ENCODE results near the gene TRABD2B.

TRABD2B gene

DNA sequence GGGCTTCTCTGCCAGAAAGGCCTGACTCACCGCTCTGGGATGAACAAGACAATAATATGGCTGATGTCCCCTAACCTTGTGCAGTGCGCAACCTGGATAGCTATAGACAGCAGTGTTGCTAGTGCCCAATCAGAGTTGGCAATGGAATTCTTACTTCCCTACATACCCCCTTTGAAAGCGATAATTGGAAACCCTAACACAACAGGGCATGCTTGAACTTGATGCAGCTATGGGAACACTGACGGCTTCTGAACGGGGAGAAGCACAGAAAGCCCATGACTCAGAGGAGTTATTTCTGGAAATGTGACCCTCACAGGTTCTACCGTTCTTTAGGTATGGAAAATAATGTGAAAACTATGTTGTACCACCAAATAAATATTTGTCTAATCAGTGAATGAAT lies 200.6 kb downstream of the TRABD2B start:
- no peak for DNase-seq (ENCODE audit: low read depth in 2 of 2)

DNA sequence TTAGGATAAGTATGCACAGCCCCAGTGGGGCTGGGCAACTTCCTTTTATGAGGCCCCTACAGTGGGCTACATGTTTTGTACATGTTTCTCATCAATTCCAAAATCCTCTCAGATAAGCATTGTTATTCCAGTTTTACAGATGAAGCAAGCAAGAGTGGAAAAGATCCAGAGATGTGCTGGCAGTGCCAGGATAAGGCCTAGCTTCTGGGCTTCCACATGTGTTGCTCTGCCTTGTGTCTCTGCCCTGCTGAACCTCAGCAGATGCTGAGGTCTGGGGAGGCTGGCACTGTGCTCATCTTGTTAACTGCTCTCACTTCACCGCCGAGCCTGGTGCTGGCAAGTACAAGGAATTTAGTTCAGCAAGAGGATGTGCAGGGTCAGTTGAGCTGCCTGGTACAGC lies 202.1 kb downstream of the TRABD2B start:
- no peak for DNase-seq (ENCODE audit: low read depth in 2 of 2)

- no peak for DNase-seq (ENCODE audit: low read depth in 2 of 2)
Measured at GRCh38 chr1:47794530-47794929, 202.7 kb downstream of the TRABD2B start.

DNA sequence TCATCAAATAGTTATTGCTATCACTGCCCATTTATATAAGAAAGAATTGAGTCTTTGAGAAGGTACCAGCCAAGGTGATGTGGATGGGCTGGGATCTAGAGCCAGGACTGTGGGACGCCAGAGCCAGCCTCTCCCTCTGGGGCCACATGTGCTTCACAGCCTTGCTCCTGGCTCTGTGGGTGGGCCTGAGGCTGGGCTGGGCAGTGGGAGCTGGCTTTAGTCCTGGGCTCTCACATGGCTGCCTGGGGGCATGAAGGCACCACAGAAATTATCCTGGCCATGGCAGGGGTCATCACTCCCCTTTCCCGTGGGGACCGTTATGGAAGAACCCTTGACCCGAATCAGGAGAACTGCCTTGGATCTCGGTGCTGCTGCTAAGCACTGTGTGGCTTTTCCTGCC lies 203.1 kb downstream of the TRABD2B start:
- no peak for DNase-seq (ENCODE audit: low read depth in 2 of 2)

GRCh38 chr1:47793563-47793962 lies 203.6 kb downstream of the TRABD2B start:
- DNase-seq (ENCODE audit: low read depth in 2 of 2) = no peak

DNA sequence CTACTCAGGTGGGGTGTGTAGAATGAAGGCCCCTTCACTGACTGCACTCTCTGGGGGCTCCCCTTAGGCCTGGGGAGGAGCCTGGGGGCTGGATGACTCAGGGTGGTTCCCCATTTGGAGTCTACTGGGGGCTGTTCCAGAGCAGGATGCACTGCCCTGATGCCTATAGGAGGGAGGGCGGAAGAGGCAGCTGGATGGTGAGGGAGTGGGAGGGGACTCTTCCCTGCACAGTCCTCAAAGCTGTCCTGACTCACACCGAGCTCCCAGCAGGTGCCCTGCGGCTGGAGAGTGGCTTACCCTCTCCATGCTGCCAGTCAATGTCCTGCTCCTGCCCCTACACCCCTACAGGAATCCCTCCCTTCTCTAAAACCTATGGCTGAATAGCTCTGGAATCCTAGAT lies 204.4 kb downstream of the TRABD2B start:
- no peak for DNase-seq (ENCODE audit: low read depth in 2 of 2)

- no peak for DNase-seq (ENCODE audit: low read depth in 2 of 2)
Measured at GRCh38 chr1:47791879-47792608, 205.1 kb downstream of the TRABD2B start.

- DNase-seq (ENCODE audit: low read depth in 2 of 2) = no peak
Measured at GRCh38 chr1:47788761-47789160, 208.4 kb downstream of the TRABD2B start.

GRCh38 chr1:47787560-47787959 lies 209.6 kb downstream of the TRABD2B start:
- no peak for DNase-seq (ENCODE audit: low read depth in 2 of 2)

DNA sequence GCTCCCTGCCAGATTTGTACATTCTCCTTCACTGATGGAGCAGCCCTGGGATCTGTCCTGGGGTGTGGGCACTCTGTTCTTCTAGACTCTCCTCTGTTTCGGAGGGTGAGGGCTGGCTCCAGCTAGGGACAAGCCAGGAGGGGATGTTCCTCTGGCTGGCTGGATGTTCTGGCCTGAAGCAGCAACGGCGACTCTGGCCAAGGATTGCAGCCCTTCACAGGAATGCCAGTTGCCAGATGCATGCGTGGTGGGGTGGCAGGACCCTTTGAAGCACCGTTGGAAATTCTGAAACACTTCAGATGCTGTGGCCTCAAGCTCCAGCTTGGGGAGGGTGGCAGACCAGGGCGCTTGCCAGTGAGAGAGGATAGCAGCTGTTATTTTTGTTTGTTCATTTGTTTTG lies 210.9 kb downstream of the TRABD2B start:
- no peak for DNase-seq (ENCODE audit: low read depth in 2 of 2)

GRCh38 chr1:47785561-47786271 lies 211.5 kb downstream of the TRABD2B start:
- no peak for DNase-seq (ENCODE audit: low read depth in 2 of 2)

DNA sequence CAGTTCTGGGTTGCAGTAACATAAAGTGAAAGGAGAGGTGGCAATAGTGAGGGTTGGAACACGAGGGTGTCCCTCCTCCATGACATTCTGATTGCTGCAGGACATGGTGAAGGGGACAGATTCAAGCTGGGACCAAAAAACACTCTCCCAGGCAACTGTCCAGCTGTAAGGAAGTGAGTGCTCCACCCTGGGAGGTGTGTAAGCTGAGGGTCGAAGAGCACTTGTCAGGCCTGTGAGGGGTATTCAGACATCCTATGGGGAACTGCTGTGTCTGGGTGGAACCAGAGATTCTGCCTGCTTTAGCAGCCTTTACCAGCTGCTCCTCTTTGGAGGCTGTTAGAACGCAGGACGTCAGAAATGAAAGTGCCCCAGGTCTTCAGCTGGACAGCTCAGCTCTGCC lies 212.1 kb downstream of the TRABD2B start:
- DNase-seq (ENCODE audit: low read depth in 2 of 2) = no peak

- no peak for DNase-seq (ENCODE audit: low read depth in 2 of 2)
Measured at GRCh38 chr1:47784497-47784822, 212.7 kb downstream of the TRABD2B start.

- no peak for DNase-seq (ENCODE audit: low read depth in 2 of 2)
Measured at GRCh38 chr1:47783638-47784496, 213.3 kb downstream of the TRABD2B start.

- DNase-seq (ENCODE audit: low read depth in 2 of 2) = no peak
Measured at GRCh38 chr1:47782414-47783166, 214.6 kb downstream of the TRABD2B start.

DNA sequence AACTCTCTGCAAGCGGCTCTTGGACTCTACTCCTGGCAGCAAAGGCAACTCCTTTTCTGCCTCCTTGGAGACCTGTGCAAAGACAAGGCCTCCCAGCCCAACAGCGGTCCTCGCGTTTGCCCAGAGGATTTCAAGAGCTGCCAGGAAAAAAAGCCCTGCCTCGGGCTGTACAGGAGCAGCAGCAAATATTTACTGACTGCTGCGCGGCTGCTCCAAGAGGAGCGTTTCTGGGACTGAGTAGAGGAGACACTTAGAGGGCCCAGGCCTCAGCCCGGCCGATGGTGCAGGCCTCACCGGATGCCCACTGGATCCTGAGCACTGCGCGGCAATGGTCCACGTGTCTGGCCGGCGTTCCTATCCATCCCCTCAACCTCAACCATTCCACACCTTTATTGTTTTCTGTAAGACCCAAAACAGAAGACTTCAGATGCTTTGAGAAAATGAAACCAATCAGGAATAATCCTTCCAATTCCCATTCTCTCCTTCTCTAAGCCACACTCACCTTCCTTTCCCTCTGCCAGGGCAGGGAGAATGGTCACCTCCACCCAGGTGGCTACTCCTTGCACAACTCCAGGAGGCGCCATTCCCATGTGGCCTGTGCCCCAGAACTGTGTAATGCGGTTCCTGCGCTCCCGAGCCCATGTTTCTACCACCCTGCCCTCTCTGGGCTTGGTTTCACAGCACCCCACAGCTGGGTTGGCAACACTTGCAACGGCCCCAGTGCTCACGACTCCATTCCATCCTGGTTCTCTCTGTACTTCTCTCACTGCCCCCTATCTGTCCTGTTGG lies 215.8 kb downstream of the TRABD2B start:
- no peak for DNase-seq (ENCODE audit: low read depth in 2 of 2)

DNA sequence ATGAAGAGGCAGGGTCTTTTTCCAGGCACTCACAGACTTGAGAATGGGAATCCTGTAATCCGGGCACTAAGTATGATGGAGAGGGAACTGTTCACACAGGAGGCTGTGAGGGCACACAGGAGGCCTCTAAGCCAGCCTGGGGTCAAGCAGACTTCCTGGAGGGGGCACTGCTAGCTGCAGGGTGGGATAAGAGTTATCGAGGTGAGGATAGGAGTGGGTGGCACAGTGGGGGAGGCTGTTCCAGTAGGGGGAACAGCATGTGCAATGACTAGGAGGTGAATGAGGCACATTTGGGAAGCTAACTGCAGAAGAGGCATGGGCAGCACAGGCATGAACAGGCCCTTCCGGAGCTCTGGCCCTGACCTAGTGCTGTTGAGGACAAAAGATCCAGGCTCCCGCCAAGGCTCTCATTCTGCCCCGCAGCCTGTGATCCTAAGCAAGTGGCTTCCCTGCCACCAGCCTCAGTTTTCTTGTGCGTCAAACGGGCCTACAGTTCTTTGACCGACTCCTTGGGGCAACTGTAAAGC lies 216.7 kb downstream of the TRABD2B start:
- no peak for DNase-seq (ENCODE audit: low read depth in 2 of 2)

DNA sequence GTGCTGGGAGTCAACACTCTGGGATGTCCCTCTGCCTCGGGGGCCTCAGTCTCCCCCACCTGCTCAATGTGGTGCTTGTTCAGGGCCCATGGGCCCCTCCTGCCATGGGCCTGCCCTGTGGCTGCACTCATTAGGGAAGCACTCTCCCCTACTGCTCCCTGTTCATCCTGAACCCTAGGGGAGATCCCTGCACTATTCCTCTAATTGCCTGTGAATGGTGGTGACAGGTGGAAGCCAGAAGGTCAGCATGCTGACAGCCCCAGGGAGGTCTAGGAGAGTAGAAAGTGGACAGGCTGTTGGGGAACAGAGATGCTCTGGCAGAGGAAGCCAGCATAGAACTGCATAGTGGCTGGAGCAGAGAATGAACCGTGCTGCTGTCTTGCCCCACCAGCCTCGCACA lies 217.6 kb downstream of the TRABD2B start:
- no peak for DNase-seq (ENCODE audit: low read depth in 2 of 2)

GRCh38 chr1:47778280-47778679 lies 218.9 kb downstream of the TRABD2B start:
- no peak for DNase-seq (ENCODE audit: low read depth in 2 of 2)

DNA sequence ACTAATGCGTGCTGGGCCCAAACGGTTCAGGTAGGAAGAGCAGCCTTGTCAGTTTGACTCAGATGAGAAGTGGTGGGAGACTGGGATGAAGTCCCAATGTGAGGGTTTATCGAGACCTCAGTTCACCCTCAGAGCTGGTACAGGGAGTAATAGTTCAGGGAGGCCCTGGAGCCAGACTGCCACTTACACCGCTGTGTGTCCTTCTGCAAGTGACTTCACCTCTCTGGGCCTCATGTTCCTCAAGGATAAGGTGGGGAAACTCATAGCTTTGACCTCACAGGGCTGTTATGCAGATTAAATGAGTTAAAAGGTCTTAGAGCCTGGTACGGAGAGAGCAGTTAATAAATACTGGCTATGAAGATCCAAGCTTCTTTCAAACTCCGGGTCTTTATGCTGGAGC lies 219.9 kb downstream of the TRABD2B start:
- no peak for DNase-seq (ENCODE audit: low read depth in 2 of 2)

- no peak for DNase-seq (ENCODE audit: low read depth in 2 of 2)
Measured at GRCh38 chr1:47776667-47777131, 220.5 kb downstream of the TRABD2B start.

Measured in activated CD8-positive, alpha-beta memory T cell treated with anti-CD3 and anti-CD28 coated beads for 4 hours (primary cell).